ENCODE results near the gene MRPL46. TPM values are rescaled to one million over a fixed set of nuclear protein-coding genes. Genes with fewer than 3 reads are reported as not detected.

The MRPL46 gene
- total and polyA plus RNA-seq, 2 of the 8 experiments (the other 6 are each of a cell fraction or from before 2014, with no cell fraction given): 17.2 to 24.5 TPM

DNA sequence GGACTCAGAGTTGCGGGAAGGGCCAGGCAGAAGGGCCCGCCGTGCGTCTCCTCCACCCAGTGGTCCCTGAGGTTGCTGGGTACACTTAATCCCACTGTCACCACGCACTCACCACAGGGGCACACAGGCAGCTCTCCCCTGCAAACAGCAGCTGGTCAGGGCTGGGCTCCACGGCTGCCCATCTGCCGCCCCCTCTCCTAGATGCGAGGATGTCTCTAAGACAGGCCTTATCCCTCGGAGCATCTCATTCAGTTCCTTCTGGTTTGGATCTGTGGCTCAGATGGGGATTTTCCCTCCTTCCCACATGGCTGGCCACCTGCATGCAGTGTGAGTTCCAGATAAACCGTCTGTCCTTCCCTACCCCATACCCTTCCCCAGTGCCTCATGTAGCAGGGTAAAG is 26.7 kb upstream of the MRPL46 start:
- Histone ChIP-seq H3K79me1 (ENCODE audit: low read depth, low read length) (no peaks in the 10 kb centered on the region), H3K79me2 (ENCODE audit: control insufficient read depth in 1 of 2, insufficient read depth in 2 of 2, low read length in 2 of 2) (no peaks in the 10 kb centered on the region), H2AK5ac (ENCODE audit: low read depth, low read length) (no peak overlapping the region), H3K4me2 (ENCODE audit: insufficient read depth in 1 of 2, low read depth in 2 of 2, low read length in 2 of 2) (no peak overlapping the region), H3K9me3 (ENCODE audit: insufficient read depth in 2 of 2, low read depth in 1 of 2, low read length in 1 of 2) (no peaks in the 10 kb centered on the region), H2BK12ac (ENCODE audit: low read depth, low read length) (no peak overlapping the region), H2BK20ac (ENCODE audit: low read length) (no peak overlapping the region), H3K36me3 (ENCODE audit: control insufficient read depth in 2 of 4, insufficient read depth in 4 of 4, low read length in 3 of 4) (no peaks in the 10 kb centered on the region), H3K4me3 (ENCODE audit: extremely low read depth in 1 of 4, insufficient read depth in 2 of 4, low read depth in 3 of 4, low read length in 4 of 4) (no peak overlapping the region), H3K18ac (ENCODE audit: extremely low read depth, low read length) (no peak overlapping the region), H3K14ac (ENCODE audit: insufficient read length) (no peak overlapping the region), H3K4me1 (replicated peaks in 1 of 4; ENCODE audit: control insufficient read depth in 3 of 4, insufficient read depth in 4 of 4, low read length in 3 of 4) (peaks cover 0 to 11% (median 0%) of the 10 kb centered on the region in 4 experiments; a peak in 2 of 7 replicates), H2BK15ac (ENCODE audit: low read length) (no peak overlapping the region), H3K23ac (ENCODE audit: insufficient read length) (no peak overlapping the region), H3K23me2 (ENCODE audit: low read depth, low read length) (no peaks in the 10 kb centered on the region), H4K5ac (ENCODE audit: insufficient read length, low read depth, low read length) (no peak overlapping the region), H3K9ac (replicated peaks in 1 of 4; ENCODE audit: extremely low read depth in 1 of 4, low read depth in 3 of 4, low read length in 3 of 4) (no peak overlapping the region), H3K27me3 (replicated peaks in 1 of 4; ENCODE audit: control insufficient read depth in 3 of 4, extremely low read depth in 1 of 4, insufficient read depth in 3 of 4, low read length in 3 of 4) (no peaks in the 10 kb centered on the region; a peak in 1 of 7 replicates), H3K4ac (replicated peaks; ENCODE audit: insufficient read length, low read depth, low read length) (no peak overlapping the region), H3K27ac (ENCODE audit: low read depth, low read length) (no peak overlapping the region), H4K20me1 (replicated peaks in 1 of 2; ENCODE audit: control insufficient read depth in 1 of 2, insufficient read depth in 2 of 2, low read length in 2 of 2) (no peaks in the 10 kb centered on the region), H3K56ac (replicated peaks; ENCODE audit: insufficient read length, low read depth, low read length) (no peak overlapping the region), H2AFZ (ENCODE audit: low read length) (no peak overlapping the region), H2BK5ac (ENCODE audit: low read depth, low read length) (no peak overlapping the region), H2BK120ac (replicated peaks; ENCODE audit: low read depth, low read length) (no peak overlapping the region), H4K91ac (replicated peaks; ENCODE audit: insufficient read length, low read length) (no peak overlapping the region), H4K8ac (ENCODE audit: extremely low read depth, insufficient read depth, low read length) (peak overlapping the region; percentile 26; the same call in 1 of the 2 replicates)
- FAIRE-seq (no peak), DNase-seq (ENCODE audit: low read depth in 1 of 2, low spot score in 2 of 2) (no peak)
- ChIA-PET POLR2A (ENCODE audit: partially characterized antibody) (interaction anchor here (0.9 to 1.1 kb wide), 2 partner anchors 12 to 15 kb away, joined by 3 to 4 read pairs; no protein-coding TSS in a partner anchor), CTCF (ENCODE audit: partially characterized antibody) (interaction anchor here (1.5 to 2.8 kb wide), 3 partner anchors 9 to 120 kb away, joined by 3 to 9 read pairs (median 4); no protein-coding TSS in a partner anchor)
- WGBS, 2 experiments (ENCODE audit: extremely low coverage in 1 of 2, insufficient coverage in 1 of 2, insufficient read length in 1 of 2, insufficient replicate concordance in 2 of 2, low coverage in 1 of 2, low lambda C conversion rate in 2 of 2, missing lambda C conversion rate in 1 of 2): 93% methylated on average over 9 of the region's 10 CpGs; no CpG with 5 or more reads in 1 of the 2 experiments
- no peak for TF ChIP-seq EGR1 (IDR thresholded peaks at IDR 0.05; ENCODE audit: borderline replicate concordance, low read depth, low read length)

All from H1 (cell line).